ENCODE results near the gene KRT77.

KRT77 gene

DNA sequence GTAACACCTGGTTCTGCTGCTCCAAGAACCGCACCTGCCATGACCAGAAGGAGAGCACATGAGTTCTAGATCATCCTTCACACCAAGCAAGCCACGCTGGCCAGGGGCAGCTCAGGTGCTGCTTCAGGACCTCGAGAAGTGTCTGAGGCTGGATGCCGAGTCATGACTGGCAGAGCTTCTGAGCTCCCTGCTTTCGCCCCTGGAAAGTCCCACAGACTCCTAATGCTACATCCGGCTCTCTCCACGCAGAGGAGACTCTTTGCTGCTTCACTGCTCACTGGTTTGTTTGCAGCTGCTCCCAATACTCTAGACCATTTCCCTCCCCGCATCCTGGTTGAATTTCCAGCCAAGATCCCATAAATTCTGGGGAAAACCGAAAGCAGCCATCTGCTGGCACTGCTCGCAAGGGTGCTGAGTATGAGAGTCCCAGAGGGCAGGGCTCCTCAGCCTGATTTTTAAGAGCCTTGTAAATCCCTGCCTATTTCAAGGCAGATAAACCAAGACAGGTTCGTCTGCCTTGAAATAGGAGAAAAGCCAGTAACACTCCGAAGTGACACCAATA, 52.7 kb downstream of the KRT77 start:
- no peak for DNase-seq

DNA sequence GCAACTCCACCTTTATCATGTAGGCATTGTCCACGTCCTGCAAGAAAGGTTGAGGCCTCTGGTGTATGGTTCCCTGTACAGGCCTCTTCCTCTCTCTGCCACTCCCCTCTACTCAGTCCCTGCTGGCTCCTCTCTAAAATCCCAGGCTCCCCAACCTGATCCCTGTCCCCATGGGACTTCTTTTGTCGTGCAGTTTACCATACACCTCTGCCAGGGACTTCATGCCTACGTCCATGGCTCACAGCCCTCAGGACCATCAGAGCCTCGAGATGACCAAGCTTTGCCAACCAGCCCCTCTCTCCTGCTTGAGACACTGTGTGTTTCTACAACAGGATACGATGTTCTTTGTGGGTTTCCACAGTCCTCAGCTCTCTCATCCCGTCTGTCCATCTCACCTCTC, 54.3 kb downstream of the KRT77 start:
- no peak for DNase-seq

GRCh38 chr12:52648012-52648550, 55.2 kb downstream of the KRT77 start:
- no peak for DNase-seq

- DNase-seq: no peak
Measured at GRCh38 chr12:52647601-52648000, 55.7 kb downstream of the KRT77 start.

GRCh38 chr12:52646613-52647012, 56.7 kb downstream of the KRT77 start:
- DNase-seq: no peak

DNA sequence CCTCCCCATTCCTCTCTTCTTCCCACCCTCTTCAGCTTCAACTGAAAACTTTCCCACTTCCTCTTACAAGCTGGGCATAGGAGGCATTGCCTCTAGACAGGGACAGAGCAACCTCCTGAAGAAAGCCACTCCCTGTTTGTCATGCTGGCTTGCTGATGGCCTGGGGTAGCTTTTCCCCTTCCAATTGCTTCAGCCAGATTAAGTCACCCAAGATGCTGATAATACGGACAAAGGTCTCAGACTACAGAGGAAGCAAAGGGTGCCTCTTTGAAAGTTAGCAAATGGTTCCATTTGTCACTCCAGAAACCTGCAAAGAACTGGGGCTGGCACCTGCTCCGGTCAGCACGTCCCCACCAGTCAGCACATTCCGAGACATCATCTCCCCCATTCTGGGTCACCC, 57.3 kb downstream of the KRT77 start:
- no peak for DNase-seq

GRCh38 chr12:52645120-52645761, 58.1 kb downstream of the KRT77 start:
- no peak for DNase-seq

GRCh38 chr12:52644078-52644415, 59.3 kb downstream of the KRT77 start:
- no peak for DNase-seq

- no peak for DNase-seq
Measured at GRCh38 chr12:52643233-52644077, 59.9 kb downstream of the KRT77 start.

- DNase-seq: no peak
Measured at GRCh38 chr12:52641468-52641867, 61.9 kb downstream of the KRT77 start.
